GM18499 (cell line): Measurements from ENCODE around the gene ELMO1.
"Not testable (repeated sequence)": the region's sequence is repeated elsewhere in the genome, so short reads cannot be mapped to it uniquely, and the experiment has no call there.

ENCODE experiments used
- ATAC-seq: cut with Tn5 transposase; IDR thresholded peaks from one replicate; pipeline ENCODE4 v1.9.1; 2021; ENCODE audit warnings: moderate number of reproducible peaks; ENCODE audit not compliant: insufficient read depth, unreplicated experiment

Gene ELMO1

GRCh38 chr7:37160656-37161055 lies 288.0 kb downstream of the ELMO1 start:
- no peak for ATAC-seq

- ATAC-seq = no peak
Observed at GRCh38 chr7:37153376-37153775, 295.3 kb downstream of the ELMO1 start.

- ATAC-seq = no peak
Observed at GRCh38 chr7:37151741-37152413, 296.8 kb downstream of the ELMO1 start.

DNA sequence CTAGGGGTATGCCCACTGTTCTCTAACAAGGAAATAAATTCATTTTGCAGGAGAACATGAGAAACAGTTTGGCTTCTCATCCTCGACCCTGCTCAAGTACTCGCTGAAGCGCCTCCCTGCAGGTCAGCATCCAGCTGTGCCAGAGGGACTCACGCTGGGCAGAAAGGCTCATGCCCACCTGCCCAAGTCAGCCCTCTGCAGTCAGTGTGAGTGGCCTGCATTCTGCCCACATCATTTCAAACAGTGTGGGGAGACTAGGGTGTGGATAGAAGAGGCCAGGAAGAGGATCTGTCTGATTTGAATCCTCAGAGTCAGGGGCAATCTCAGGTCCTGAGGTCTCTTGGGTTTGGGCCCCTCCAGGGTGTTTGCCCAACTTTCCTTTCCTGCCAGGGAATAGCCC lies 297.8 kb downstream of the ELMO1 start:
- no peak for ATAC-seq

DNA sequence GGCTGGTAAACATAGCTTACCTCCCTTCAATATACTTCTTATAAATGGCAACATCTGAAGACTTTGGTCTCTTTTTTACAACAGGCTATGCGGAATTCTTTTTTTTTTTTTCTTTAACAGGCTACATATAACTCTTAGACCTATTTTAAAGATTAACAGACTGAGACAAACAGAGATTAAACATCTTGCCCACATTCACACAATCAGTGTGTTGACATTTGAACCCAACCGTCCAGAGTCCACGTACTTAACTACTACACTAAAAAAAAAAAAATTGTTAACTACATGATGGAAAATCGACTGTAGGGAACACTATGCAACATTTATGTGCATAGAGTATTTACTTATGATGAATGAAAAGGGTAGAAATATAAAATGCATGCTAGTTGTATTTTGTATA lies 298.5 kb downstream of the ELMO1 start:
- no peak for ATAC-seq

DNA sequence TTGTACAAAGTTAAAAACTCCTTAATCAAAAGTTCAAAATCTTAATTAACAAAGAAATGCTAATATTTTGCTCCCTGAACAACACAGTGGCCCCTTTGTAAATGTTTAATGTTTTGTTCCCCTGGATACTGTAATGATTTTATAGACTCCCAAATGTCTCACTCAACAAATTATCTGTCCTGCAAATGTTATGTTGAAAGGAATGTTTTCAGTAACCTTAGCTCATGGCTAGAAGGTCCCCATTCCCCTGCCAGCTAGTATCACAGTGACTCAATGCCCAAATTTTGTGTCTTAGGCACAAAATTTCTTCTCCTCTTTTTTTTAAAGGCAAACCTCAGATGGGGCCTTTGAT lies 298.9 kb downstream of the ELMO1 start:
- ATAC-seq = no peak

- ATAC-seq = no peak
Observed at GRCh38 chr7:37149051-37149772, 299.5 kb downstream of the ELMO1 start.

GRCh38 chr7:37145682-37146081 lies 303.0 kb downstream of the ELMO1 start:
- no peak for ATAC-seq

DNA sequence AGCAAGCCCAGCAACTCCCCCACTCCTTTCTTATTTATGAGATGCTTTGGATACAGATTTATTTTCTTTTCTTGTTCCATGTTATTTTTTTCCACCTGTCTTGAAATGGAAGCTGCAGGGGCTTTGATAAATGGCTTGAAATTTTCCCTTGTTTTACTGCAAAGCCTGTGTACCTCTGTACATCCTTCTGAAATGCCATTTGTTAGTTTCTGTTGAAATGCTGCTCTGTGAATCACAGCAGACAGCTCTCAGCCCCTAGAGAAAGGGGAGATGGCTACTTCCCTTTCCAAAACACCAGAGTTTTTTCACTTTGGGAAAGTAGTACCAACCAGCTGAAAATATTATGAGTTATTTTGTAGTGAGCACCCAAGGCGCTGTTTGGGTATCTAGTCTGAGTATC lies 304.2 kb downstream of the ELMO1 start:
- no peak for ATAC-seq

- ATAC-seq = no peak
Observed at GRCh38 chr7:37142958-37143357, 305.7 kb downstream of the ELMO1 start.

DNA sequence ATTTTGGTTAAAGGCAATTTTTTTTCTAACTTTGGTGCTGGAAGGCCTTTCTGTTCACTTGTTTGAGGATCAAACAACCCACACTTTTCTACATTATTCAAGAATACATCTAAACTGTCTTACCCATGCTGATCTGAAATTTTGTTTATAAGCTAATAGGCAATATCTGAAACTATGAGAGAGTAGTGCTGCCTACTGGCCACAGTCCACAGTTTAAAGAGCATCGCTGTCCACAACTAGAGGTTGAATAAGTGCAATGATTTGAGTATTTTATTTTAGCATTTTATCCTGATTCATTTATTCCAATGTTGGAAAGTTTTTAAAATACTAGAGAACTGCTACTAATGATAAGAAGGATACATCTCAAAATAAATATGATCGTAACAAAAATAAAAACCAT lies 306.9 kb downstream of the ELMO1 start:
- no peak for ATAC-seq

GRCh38 chr7:37133902-37134301 lies 314.8 kb downstream of the ELMO1 start:
- not testable (repeated sequence) for ATAC-seq

GRCh38 chr7:37131855-37132254 lies 316.8 kb downstream of the ELMO1 start:
- ATAC-seq = no peak

DNA sequence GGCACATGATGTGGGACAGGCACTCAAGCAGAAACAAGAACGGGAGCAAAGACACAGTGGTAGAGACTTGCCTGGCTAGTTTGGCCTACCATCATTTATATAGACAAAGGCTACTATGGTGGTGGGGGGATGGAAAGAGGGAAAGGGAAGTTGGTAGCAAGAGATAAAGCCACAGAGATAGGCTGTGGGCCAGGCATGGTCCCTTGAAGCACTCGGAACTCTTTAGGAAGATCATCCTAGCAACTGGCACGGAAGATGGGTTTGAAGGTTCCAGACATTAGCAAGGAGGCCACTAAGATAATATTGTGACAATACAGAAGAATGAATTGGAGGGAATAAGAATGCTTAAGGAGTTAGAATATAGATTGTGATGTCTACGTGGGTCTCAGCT lies 319.6 kb downstream of the ELMO1 start:
- no peak for ATAC-seq

- no peak for ATAC-seq
Observed at GRCh38 chr7:37128327-37129034, 320.2 kb downstream of the ELMO1 start.

- no peak for ATAC-seq
Observed at GRCh38 chr7:37119296-37119860, 329.3 kb downstream of the ELMO1 start.

DNA sequence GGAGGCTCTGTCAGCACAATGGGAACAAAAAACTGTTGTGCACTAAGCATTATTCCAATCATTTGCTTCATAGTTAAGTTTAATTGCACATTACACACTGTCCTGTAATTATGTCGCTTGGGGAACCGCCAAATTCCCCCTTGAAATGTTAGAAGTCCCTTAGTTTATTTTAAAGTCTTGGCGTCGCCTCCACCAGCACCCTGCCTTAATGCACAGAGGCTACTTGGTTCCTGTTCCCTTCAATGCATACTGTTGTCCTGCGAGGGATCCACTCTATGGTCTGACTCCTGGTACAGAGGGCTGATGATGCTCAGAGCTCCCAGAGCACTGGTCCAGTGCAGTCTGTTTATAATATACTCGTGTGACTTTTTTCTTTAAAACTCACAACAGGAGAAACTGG lies 330.7 kb downstream of the ELMO1 start:
- no peak for ATAC-seq

GRCh38 chr7:37117292-37117691 lies 331.4 kb downstream of the ELMO1 start:
- no peak for ATAC-seq

- no peak for ATAC-seq
Observed at GRCh38 chr7:37116093-37116701, 332.5 kb downstream of the ELMO1 start.

DNA sequence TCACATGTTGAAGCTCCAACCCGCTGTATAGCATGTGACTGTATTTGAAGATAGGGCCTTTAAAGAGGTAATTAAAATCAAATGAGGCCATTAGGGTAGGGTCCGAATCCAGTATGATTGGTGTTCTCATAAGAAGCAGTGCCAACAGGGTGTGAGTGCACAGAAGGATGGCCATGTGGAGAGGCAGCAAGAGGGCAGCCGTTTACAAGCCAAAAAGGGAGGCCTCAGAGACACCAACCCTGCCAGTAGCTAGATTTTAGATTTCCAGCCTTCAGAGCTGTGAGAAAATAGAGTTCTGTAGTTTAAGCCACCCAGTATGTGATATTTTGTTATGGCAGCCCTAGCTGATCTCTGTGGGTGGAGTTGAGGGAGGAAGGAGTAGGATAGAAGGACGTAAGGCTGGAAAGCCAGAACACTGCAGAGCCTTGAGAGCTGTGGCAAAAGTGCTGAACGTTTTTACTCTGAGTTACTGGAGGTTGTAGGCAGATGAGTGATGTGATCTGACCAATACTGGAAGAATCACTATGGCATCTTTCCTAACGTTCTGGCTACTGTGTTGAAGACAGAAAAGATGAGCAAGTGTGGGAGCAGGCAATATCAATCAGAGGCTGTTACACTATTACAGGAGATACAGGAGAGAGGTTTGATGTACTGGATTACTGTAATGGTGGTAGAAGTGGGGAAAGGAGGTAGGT lies 334.9 kb downstream of the ELMO1 start:
- no peak for ATAC-seq
